Choroid plexus epithelial cell (primary cell): Measurements from ENCODE around the gene NRXN2.
"Not testable (repeated sequence)": the region's sequence is repeated elsewhere in the genome, so short reads cannot be mapped to it uniquely, and the experiment has no call there.

Experiments used
- DNase-seq: peaks from one replicate; pipeline ENCODE4 v3.0.0-alpha.2; 2010; ENCODE audit warnings: low read depth
- H3K4me3 ChIP-seq: 2 replicates; pipeline ENCODE4 v1.5.1; 2011; ENCODE audit warnings: low read depth, mild to moderate bottlenecking, control low read depth, low read length, moderate library complexity
- CTCF ChIP-seq: conservative IDR thresholded peaks from 2 replicates; pipeline ENCODE4 v1.5.1; 2011; ENCODE audit warnings: low read depth, mild to moderate bottlenecking, control low read depth, inconsistent platforms, low read length, moderate library complexity

The NRXN2 gene

GRCh38 chr11:64561984-64562722, 160.8 kb downstream of the NRXN2 start:
- DNase-seq = no peak
- H3K4me3 ChIP-seq = no peak overlapping the region
- TF ChIP-seq CTCF = no peak

GRCh38 chr11:64561429-64561828, 161.6 kb downstream of the NRXN2 start:
- not testable (repeated sequence) for H3K4me3 ChIP-seq, DNase-seq

GRCh38 chr11:64560941-64561340, 162.1 kb downstream of the NRXN2 start:
- no peak for DNase-seq
- no peak overlapping the region for H3K4me3 ChIP-seq
- no peak for TF ChIP-seq CTCF

GRCh38 chr11:64560139-64560771, 162.7 kb downstream of the NRXN2 start:
- TF ChIP-seq CTCF = no peak
- no peak overlapping the region for H3K4me3 ChIP-seq
- no peak for DNase-seq

- DNase-seq = no peak
- H3K4me3 ChIP-seq = no peak overlapping the region
- no peak for TF ChIP-seq CTCF
Observed at GRCh38 chr11:64559351-64560138, 163.5 kb downstream of the NRXN2 start.

- TF ChIP-seq CTCF = no peak
- DNase-seq = no peak
- H3K4me3 ChIP-seq = no peak overlapping the region
Observed at GRCh38 chr11:64558869-64559268, 164.1 kb downstream of the NRXN2 start.

GRCh38 chr11:64558065-64558745, 164.8 kb downstream of the NRXN2 start:
- no peak overlapping the region for H3K4me3 ChIP-seq
- DNase-seq = no peak
- TF ChIP-seq CTCF = no peak
